Subcutaneous adipose tissue (tissue), 4 donors: ENCODE measurements around the gene SH3D21. TPM values are rescaled to one million over a fixed set of nuclear protein-coding genes. Genes with fewer than 3 reads are reported as not detected.

Source experiments
- total RNA-seq, 4 donors: library from RNA; depleted of rRNA; stranded (reverse); fragments of >200 nt; gene quantifications; one replicate each; pipeline ENCODE4 v1.1.0, GENCODE V29; 2016
- TF ChIP-seq, protein P1 (sequence below): fragments of 450-650 bp; IDR thresholded peaks from one replicate; pipeline ENCODE4 v1.5.1; 2016; ENCODE audit warnings: low read depth, mild to moderate bottlenecking, control low read depth, antibody characterized with exemption, moderate library complexity

The SH3D21 gene
- total RNA-seq, 4 donors from 2014 or later = 0.66 to 3.4 (median 1.5) TPM

DNA sequence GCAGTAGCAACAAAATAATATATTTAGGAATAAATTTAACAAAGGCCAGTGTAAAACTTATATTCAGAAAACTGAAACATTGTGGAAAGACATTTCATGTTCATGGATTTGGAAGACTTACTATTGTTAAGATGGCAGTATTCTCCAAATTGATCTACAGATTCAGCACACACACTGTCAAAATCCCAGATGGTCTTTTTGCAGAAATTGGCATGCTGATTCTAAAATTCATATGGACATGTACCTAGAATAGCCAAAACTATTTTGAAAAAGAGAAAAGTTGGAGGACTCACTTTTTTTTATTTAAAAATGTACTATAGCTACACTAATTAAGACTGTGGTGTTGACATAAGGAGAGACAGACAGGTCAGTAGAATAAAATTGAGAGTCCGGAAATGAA is 32.0 kb upstream of the SH3D21 start:
- TF ChIP-seq, protein P1, sequence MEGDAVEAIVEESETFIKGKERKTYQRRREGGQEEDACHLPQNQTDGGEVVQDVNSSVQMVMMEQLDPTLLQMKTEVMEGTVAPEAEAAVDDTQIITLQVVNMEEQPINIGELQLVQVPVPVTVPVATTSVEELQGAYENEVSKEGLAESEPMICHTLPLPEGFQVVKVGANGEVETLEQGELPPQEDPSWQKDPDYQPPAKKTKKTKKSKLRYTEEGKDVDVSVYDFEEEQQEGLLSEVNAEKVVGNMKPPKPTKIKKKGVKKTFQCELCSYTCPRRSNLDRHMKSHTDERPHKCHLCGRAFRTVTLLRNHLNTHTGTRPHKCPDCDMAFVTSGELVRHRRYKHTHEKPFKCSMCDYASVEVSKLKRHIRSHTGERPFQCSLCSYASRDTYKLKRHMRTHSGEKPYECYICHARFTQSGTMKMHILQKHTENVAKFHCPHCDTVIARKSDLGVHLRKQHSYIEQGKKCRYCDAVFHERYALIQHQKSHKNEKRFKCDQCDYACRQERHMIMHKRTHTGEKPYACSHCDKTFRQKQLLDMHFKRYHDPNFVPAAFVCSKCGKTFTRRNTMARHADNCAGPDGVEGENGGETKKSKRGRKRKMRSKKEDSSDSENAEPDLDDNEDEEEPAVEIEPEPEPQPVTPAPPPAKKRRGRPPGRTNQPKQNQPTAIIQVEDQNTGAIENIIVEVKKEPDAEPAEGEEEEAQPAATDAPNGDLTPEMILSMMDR = no peak

DNA sequence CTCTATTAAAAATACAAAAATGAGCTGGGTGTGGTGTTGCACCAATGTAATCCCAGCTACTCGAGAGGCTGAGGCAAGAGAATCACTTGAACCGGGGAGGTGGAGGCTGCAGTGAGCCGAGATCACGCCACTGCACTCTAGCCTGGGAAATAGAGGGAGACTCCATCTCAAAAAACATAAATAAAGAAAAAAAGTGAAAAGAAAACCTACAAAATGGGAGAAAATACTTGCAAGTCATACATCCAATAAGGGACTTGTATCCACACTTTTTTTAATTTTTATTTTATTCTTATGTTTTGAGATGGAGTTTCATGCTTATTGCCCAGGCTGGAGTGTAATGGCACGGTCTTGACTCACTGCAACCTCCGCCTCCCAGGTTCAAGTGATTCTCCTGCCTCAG is 29.5 kb upstream of the SH3D21 start:
- TF ChIP-seq, protein P1 = no peak

DNA sequence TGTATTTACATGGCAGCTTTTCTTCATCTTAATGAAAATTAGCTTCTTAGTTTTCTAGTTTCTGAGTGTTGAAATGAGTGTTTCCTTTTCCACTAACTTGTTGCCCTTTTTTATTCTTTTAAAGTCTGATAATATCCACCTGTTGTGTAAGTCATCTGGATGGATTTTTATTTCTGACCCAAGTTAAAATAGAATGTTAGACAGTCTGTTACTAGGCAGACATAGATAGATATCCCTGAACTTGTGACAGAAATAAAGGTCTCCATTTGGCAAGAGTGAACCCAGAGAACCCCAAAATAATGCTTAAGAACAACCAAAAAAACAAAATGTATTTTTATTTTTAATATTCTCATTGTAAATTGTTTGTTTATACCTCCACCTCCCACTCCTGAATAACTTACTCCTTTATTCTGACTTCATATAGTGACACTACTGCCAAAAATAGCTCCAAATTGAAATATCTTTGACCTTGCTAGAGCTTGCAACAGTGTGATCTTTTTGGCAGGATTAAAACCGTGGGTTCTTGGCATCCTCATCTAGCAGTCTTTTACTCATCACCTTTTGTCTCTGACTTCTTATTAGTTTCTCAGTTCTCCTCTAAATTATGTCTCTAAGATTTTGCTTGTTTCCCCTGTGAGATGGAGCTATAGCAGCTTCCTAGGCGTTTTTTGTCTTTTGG is 26.9 kb upstream of the SH3D21 start:
- TF ChIP-seq, protein P1 = no peak

DNA sequence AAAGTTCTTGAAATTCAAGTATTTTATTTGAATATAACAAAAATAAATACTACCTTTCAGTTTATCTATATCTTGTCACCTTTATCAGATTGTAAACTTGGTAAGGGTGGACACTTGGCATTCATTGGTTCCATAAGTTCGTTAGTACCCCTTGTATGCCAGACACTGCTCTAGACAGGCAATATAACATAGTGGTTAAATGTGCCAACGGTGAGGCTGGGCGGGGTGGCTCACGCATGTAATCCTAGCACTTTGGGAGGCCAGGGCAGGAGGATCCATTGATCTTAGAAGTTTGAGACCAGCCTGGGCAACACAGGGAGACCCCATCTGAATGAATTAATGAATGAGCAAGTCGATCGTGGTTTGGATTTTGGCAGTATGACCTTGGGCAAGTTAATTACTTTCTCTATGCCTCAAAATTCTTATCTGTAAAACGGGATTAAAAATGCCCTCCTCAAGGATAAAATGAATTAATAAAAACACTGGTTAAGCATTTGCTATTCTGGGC is 26.3 kb upstream of the SH3D21 start:
- TF ChIP-seq, protein P1 = no peak

DNA sequence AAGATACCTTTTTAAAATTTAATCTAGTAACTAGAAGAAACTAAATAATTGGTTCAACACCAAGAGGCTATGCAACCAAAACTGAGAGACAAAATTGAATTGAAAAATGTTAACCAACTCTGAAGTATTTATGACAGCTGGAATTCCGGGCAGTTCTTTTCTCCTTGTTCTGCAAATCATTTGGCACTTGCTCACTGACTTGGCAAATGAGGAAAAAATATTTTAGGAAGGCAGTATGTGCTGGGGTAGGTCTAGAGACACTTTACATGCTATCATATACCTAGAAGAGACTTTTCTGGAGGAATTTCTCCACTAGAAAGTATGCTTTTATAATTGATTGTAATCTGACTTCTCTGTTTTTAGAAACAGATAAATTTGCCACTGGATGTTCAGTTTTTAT is 22.1 kb upstream of the SH3D21 start:
- TF ChIP-seq, protein P1 = no peak

DNA sequence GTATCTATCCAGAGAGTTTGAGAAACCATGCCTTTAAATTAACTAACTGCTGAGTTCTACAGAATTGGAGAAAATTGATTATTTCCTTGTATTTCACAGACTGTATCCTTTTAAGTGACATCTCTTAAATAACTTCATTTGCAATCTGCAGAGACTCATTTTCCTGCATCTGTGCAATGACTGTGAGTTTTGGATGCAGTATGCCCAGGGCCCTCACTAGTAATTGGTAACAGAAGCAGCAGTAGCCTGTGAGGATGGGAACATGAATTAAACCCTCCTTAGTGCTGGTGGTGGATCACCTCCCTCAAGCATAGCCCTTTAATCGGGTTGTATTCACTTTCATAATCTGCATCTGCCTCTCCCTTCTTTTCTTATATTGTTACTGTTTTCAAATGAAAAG is 21.7 kb upstream of the SH3D21 start:
- TF ChIP-seq, protein P1 = no peak

DNA sequence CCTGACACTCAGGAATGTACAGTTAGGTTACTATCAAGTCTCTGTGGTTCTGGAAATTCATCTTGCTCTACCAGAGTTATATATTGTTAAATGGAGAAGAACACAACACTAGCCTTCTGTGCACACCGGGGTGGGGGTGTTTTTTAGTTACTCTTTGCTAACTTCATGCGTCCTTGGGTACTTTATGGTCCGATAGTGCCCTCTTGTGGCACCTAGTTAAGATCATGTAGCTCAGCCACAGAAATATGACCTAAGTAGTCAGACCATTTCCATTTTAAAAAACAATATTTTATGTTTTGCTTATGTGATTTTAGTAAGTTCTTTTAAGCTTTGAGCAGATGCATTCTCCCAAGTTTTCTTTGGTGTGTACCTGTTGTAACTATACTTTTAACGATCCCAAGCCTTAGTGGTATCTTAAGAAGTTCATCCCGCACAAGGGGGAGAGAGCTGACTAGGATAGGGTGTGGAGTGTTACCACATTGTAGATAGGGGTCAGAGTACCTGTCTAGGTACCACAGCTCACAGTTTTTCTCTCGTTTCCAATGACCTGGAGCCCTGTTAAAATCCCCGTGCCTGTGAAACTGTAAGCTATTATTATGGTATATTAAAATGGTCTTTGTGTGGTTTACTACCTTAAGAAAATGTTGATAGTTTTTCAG is 20.6 kb upstream of the SH3D21 start:
- TF ChIP-seq, protein P1 = no peak
